GM12872 (cell line): ENCODE results near the gene ULK1.

Experiments
- TF ChIP-seq, protein P1 (sequence below): IDR thresholded peaks from 3 replicates; pipeline ENCODE4 v1.5.1; 2011; ENCODE audit warnings: low read depth, mild to moderate bottlenecking, low read length, moderate library complexity; ENCODE audit not compliant: insufficient read depth

ULK1 gene

DNA sequence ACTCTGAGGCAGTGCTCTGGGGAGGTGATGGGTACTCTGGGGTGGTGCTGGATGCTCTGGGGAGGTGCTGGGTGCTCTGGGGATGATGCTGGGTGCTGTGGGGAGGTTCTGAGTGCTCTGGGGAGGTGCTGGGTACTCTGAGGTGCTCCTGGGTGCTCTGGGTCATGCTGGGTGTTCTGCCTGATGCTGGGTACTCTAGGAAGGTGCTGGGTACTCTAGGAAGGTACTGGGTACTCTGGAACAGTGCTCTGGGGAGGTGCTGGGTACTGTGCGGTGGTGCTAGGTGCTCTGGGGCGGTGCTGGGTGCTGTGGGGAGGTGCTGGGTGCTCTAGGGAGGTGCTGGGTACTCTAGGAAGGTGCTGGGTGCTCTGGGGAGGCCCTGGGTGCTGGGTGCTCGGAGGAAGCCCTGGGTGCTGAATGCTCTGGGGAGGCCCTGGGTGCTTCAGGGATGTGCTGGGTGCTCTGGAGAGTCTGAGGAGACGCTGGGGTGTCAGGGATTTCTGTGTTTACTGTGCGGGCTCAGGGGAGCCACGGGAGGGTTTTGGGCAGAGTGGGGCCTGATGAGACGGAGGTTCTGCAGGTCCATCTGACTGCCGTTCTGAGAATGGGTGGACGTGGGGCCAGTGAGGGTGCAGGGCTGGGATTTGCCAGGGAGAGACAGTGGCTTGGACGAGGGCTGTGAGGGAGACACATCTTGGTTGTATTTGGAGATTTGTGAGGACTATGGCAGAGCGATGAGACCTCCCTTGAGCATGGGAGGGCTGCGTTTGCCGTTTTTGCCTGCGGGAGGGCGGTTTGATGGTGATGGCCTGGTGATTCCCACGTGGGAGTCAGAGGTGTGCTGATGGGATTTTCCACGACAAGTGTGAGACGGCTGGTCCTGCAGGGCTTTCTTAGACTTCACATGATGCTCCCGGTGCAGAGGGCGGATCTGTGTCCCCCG is 36.2 kb upstream of the ULK1 start:
- TF ChIP-seq, protein P1, sequence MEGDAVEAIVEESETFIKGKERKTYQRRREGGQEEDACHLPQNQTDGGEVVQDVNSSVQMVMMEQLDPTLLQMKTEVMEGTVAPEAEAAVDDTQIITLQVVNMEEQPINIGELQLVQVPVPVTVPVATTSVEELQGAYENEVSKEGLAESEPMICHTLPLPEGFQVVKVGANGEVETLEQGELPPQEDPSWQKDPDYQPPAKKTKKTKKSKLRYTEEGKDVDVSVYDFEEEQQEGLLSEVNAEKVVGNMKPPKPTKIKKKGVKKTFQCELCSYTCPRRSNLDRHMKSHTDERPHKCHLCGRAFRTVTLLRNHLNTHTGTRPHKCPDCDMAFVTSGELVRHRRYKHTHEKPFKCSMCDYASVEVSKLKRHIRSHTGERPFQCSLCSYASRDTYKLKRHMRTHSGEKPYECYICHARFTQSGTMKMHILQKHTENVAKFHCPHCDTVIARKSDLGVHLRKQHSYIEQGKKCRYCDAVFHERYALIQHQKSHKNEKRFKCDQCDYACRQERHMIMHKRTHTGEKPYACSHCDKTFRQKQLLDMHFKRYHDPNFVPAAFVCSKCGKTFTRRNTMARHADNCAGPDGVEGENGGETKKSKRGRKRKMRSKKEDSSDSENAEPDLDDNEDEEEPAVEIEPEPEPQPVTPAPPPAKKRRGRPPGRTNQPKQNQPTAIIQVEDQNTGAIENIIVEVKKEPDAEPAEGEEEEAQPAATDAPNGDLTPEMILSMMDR = no peak

DNA sequence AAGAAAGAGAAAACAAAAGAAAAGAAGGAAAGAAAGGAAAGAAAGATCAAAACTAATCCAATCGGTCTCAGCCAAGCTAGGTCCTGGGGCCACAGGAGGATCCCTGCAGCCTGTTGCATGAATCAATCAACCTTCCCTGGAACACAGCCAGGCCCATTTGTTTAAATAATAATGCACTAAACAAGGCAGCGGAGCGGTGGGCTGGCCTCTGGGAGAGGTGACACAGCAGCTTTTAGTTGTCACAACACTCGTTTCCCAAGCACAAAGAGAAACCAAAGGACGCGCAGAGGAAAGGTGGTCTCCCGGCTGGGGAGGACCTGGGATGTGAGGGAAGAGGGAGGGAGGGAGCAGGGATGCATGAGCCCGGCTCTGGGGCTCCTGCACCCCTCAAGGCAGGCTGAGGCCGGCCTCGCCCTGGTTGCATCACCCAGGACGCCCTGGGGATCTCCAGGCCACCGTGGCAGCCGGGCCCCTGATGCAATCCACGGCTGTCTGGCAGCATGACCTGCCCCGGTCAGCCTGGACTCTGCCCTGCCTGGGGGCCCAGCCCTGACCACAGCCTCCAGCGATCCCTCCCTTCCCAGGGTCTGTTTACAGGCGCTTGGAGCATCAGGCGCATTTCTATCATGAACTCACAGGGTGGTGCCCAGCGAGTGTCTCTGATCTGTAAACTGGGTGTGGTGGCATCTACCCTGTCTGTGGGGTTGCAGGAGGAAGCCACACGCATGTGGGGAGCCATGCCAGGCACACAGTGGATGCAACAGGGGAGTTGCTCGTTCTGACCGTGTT is 33.8 kb upstream of the ULK1 start:
- TF ChIP-seq, protein P1 = no peak

DNA sequence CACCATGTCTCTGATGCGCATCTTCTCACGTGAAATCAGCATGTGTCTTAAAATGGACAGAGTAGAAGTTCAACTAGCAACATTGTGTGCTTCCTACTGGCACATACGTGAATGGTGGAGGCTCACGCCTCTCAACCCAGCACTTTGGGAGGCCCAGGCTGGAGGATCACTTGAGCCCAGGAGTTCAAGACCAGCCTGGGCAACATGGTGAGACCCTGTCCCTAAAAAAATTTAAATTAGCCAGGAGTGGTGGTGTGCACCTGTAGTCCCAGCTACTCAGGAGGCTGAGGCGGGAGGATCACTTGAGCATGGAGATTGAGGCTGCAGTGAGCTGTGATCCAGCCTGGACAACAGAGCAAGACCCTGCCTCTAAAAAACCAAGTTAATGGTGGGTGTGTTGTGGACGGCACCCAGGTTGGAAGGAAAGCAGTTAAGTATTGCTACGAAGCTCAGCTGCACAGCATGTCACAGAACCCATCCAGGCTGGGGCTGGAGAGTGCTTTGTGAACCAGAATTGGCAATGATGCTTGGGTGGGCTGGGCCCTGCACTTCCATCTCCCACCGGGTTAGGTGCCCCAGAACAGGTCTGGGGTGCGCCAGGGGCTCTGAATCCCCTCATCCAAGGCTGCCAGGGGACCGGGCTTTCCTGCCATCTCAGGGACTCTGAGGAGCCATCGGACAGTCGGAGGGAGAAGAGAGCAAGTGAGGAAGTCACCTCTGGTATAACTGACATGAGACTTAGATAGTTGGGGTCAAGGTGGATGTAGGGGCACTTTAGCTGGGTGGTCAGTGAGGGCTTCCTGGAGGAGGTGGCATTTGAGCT is 33.0 kb upstream of the ULK1 start:
- TF ChIP-seq, protein P1 = no peak

DNA sequence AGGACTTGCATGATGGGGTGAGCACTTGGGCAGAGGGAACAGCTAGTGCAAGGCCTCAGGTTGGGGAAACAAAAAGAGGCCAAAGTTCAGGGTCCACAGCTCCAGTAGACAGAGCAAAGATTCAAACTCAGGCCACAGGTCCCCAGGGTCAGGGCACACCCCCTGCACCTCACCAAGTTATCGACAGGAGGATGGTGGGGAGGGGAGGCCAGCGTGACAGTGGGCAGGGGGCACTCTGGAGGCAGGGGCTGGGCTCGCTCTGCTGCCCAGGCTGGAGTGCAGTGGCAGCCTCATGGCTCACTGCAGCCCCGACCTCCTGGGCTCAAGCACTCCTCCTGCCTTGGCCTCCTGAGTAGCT is 32.4 kb upstream of the ULK1 start:
- TF ChIP-seq, protein P1 = no peak

DNA sequence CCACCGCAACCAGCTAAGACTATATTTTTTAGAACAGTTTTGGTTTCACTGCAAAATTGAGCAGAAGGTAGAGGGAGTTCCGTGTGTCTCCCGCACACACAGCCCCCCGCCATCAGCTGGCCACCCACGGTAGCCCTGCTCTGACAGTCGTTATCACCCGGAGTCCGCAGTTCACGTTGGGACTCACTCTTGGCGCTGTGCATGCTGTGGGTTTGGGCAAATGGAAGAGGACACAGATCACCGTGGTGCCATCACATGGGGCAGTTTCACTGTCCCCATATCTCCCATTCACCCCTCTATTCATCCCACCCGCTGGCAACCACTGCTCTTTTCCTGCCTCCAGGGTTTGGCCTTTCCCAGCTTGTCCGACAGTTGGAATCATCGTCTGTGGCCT is 31.8 kb upstream of the ULK1 start:
- TF ChIP-seq, protein P1 = no peak

DNA sequence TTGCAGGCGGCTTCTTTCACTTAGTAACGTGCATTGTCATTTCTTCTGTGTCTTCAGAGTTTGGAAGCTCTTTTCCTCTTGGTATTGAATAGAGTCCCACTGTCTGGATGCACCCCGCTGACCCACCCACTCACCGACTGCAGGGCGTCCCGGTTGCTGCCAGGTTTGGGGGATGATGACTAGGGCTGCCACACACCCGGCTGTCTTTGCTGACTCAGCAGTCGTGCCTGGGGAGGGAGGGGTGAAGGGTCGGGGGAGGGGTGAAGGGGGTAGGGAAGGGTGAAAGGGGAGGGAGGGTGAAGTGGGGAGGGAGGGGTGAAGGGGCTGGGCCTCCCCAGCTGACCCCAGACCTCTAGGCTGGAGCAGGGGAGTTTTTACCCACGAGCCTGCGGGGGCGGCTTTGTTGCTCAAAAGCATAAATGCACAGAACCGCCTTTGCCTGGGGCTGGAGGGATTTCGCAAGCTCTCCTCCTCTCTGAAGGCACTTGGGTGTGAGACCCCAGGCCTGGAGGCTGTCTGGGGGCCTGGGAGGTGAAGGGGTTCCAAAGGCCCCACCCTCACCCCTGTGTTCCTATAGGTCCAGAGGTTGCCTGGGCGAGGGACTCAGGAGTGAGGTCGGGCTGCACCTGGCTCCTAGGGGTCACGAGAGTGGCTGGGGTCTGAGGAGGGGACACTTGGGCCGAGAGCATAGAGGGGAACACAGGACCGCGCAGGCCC is 31.3 kb upstream of the ULK1 start:
- TF ChIP-seq, protein P1 = no peak
